ENCODE data around the gene PLCG1. TPM values are rescaled to one million over a fixed set of nuclear protein-coding genes. Genes with fewer than 3 reads are reported as not detected.

PLCG1 gene
- total and polyA plus RNA-seq, 9 of the 15 experiments (the other 6 are each of a cell fraction or from before 2014, with no cell fraction given): 1.7 to 67.0 (median 34.8) TPM

GRCh38 chr20:41178495-41178894 lies 41.2 kb downstream of the PLCG1 start:
- H3K27ac ChIP-seq (ENCODE audit: extremely low read depth, low read depth, low read length): no peak overlapping the region
- TF ChIP-seq SMAD1 (IDR thresholded peaks at IDR 0.05; ENCODE audit: low read depth, low read length, partially characterized antibody) (no peak), PHB2 (IDR thresholded peaks at IDR 0.05; ENCODE audit: low read depth) (no peak), STAT5B (CRISPR knock-in tag; IDR thresholded peaks at IDR 0.05) (no peak), CCAR2 (IDR thresholded peaks at IDR 0.05; ENCODE audit: low read depth, low read length) (no peak), GTF2E2 (tag; IDR thresholded peaks at IDR 0.05) (no peak), GTF2A2 (tag; IDR thresholded peaks at IDR 0.05) (no peak), FOXM1 (IDR thresholded peaks at IDR 0.05; ENCODE audit: low read depth) (no peak), FOXM1 (CRISPR knock-in tag; IDR thresholded peaks at IDR 0.05; ENCODE audit: low read depth) (no peak)
- no peaks in the 10 kb centered on the region for H3K79me2 ChIP-seq (ENCODE audit: control insufficient read depth, insufficient read depth, low read length)
- no peaks in the 10 kb centered on the region for H3K9me1 ChIP-seq (ENCODE audit: control insufficient read depth, insufficient read depth, low read length)
- H3K27me3 ChIP-seq (ENCODE audit: control insufficient read depth in 2 of 2, insufficient read depth in 2 of 2, low read length in 2 of 2): no peaks in the 10 kb centered on the region
- no peak for DNase-seq (ENCODE audit: extremely low read depth in 1 of 4, low spot score in 3 of 4)
- no peaks in the 10 kb centered on the region for H3K9me3 ChIP-seq (replicated peaks; ENCODE audit: control insufficient read depth, insufficient read depth, low read depth, low read length)
- in situ Hi-C loops (cut with MboI) (loop anchor here (5.0 kb wide), 1 partner anchor 164 kb away; the partner anchor contains the start of gene LPIN3), intact Hi-C loops (cut with micrococcal nuclease) (no loop called here)
- no peak overlapping the region for H3K4me3 ChIP-seq
- no peak overlapping the region for H2AFZ ChIP-seq (ENCODE audit: low read depth, low read length)
- H3K4me2 ChIP-seq (ENCODE audit: insufficient read depth, low read length): no peak overlapping the region
- peaks cover 3% of the 10 kb centered on the region; the same call in 1 of the 2 replicates for H4K20me1 ChIP-seq (replicated peaks; ENCODE audit: control insufficient read depth, insufficient read depth, low read length)
- ChIA-PET CTCF (ENCODE audit: low intra/inter-chr PET ratio) (no interaction called here), POLR2A (no interaction called here)
- ATAC-seq: no peak
- FAIRE-seq: no peak
- no TSS peak for BruUV-seq (replicated peaks)
- peaks cover 37% of the 10 kb centered on the region; the same call in 2 of the 3 replicates for H3K36me3 ChIP-seq (ENCODE audit: control insufficient read depth, insufficient read depth, low read length)
- no peaks in the 10 kb centered on the region for H3K4me1 ChIP-seq (replicated peaks in 1 of 2; ENCODE audit: control insufficient read depth in 2 of 2, insufficient read depth in 2 of 2, low read length in 2 of 2)
- WGBS (ENCODE audit: insufficient coverage, low coverage, missing lambda C conversion rate): 56% methylated on average over 6 of the region's 6 CpGs
- no peak overlapping the region for H3K9ac ChIP-seq (ENCODE audit: insufficient read depth in 1 of 2, low read depth in 2 of 2, low read length in 2 of 2)
